Measurements from ENCODE around the gene ANKHD1.
A peak's percentile ranks its signal among the peaks of the same experiment; 100 is the strongest.
"Not testable (repeated sequence)": the region's sequence is repeated elsewhere in the genome, so short reads cannot be mapped to it uniquely, and the experiment has no call there.

The ANKHD1 gene

GRCh38 chr5:140573683-140574082 lies 172.1 kb downstream of the ANKHD1 start:
- no peak for DNase-seq
- TF ChIP-seq POLR2A (IDR thresholded peaks at IDR 0.05; ENCODE audit: low read length) (no peak), GATA1 (IDR thresholded peaks at IDR 0.05; ENCODE audit: low read depth, low read length) (no peak)

- DNase-seq, result peak in 1 of 2 experiments; percentile 16
- TF ChIP-seq POLR2A (IDR thresholded peaks at IDR 0.05; ENCODE audit: low read length) (no peak), GATA1 (IDR thresholded peaks at IDR 0.05; ENCODE audit: low read depth, low read length) (no peak)
Measured at GRCh38 chr5:140574165-140574564, 172.5 kb downstream of the ANKHD1 start.

GRCh38 chr5:140575309-140575708 lies 173.7 kb downstream of the ANKHD1 start:
- peak; percentile 41 to 42 for DNase-seq
- no peak for TF ChIP-seq POLR2A (IDR thresholded peaks at IDR 0.05; ENCODE audit: low read length)
- TF ChIP-seq GATA1 (IDR thresholded peaks at IDR 0.05; ENCODE audit: low read depth, low read length), result no peak

- TF ChIP-seq POLR2A (IDR thresholded peaks at IDR 0.05; ENCODE audit: low read length), result no peak
- DNase-seq, result no peak
Measured at GRCh38 chr5:140576776-140577201, 175.2 kb downstream of the ANKHD1 start.

GRCh38 chr5:140579188-140579747 lies 177.6 kb downstream of the ANKHD1 start:
- DNase-seq, result not testable (repeated sequence)

- TF ChIP-seq GATA1 (IDR thresholded peaks at IDR 0.05; ENCODE audit: low read depth, low read length) (no peak), POLR2A (IDR thresholded peaks at IDR 0.05; ENCODE audit: low read length) (no peak)
- no peak for DNase-seq
Measured at GRCh38 chr5:140587495-140587894, 185.9 kb downstream of the ANKHD1 start.

GRCh38 chr5:140588311-140589070 lies 186.9 kb downstream of the ANKHD1 start:
- TF ChIP-seq GATA1 (IDR thresholded peaks at IDR 0.05; ENCODE audit: low read depth, low read length), result no peak
- TF ChIP-seq POLR2A (IDR thresholded peaks at IDR 0.05; ENCODE audit: low read length), result no peak
- DNase-seq, result no peak

Data from erythroblast (primary cell).